ENCODE measurements around the gene DPH5.

DNA sequence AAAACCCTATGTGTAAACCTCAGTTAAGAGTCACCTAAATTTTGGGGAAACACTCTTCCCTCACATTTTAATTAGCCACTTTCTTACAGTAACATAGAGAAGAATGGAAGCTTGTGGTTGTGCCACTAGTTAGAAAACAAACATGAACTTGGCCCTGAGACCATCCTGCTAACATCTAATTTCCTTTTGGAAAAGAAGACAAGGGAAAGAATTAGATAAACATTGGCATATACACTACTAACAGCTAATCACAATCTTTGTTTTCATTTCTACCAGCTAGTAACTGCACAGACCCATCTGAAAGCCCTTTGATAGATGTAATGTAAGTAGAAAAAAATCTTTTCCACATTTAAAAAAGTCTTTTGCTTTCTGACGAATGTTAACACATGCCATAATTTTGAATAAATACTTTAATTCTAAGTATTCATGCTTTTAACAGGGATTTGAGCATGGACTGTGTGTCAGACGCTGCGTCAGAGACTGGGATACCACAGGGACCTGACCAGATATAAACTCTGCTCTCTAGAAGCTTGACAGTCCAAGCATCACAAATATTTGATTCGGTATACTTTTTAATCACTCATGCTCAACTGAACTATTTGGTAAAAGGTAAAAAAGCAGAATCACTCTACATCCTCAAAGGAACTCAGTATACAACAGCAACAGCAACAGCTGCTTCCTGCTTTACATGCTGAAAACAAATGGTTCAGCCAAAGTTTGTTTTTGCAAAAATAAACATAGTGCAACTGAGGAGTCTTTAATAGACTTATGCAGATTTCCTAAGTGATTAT, 30.2 kb downstream of the DPH5 start:
- TF ChIP-seq, protein P1, sequence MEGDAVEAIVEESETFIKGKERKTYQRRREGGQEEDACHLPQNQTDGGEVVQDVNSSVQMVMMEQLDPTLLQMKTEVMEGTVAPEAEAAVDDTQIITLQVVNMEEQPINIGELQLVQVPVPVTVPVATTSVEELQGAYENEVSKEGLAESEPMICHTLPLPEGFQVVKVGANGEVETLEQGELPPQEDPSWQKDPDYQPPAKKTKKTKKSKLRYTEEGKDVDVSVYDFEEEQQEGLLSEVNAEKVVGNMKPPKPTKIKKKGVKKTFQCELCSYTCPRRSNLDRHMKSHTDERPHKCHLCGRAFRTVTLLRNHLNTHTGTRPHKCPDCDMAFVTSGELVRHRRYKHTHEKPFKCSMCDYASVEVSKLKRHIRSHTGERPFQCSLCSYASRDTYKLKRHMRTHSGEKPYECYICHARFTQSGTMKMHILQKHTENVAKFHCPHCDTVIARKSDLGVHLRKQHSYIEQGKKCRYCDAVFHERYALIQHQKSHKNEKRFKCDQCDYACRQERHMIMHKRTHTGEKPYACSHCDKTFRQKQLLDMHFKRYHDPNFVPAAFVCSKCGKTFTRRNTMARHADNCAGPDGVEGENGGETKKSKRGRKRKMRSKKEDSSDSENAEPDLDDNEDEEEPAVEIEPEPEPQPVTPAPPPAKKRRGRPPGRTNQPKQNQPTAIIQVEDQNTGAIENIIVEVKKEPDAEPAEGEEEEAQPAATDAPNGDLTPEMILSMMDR (IDR thresholded peaks at IDR 0.05) = no peak
- no peak for TF ChIP-seq ZFX (IDR thresholded peaks at IDR 0.05; ENCODE audit: borderline replicate concordance)
